ENCODE data around the gene DCST1.

Gene DCST1

GRCh38 chr1:155026588-155026987, 7.0 kb upstream of the DCST1 start:
- Histone ChIP-seq H4K20me1 (ENCODE audit: low read depth, low read length) (no peaks in the 10 kb centered on the region), H3K4me2 (ENCODE audit: low read depth, low read length, poor library complexity, severe bottlenecking) (no peak overlapping the region), H3K9ac (ENCODE audit: low read length) (no peak overlapping the region), H2AFZ (ENCODE audit: low read depth, low read length, severe bottlenecking) (no peak overlapping the region), H3K27me3 (ENCODE audit: low read length) (no peaks in the 10 kb centered on the region), H3F3A (ENCODE audit: insufficient read depth) (no peaks in the 10 kb centered on the region), H3K9me2 (replicated peaks; ENCODE audit: insufficient read depth, low read length) (no peaks in the 10 kb centered on the region), H3K27ac (ENCODE audit: low read depth, low read length) (no peak overlapping the region), H3K36me3 (ENCODE audit: low read length) (no peaks in the 10 kb centered on the region), H3K79me2 (ENCODE audit: insufficient read depth, low read length) (no peaks in the 10 kb centered on the region), H3K4me3 (ENCODE audit: insufficient read depth, low read length, poor library complexity, severe bottlenecking) (no peak overlapping the region), H3K9me3 (ENCODE audit: insufficient read depth, low read length) (no peaks in the 10 kb centered on the region)
- TF ChIP-seq EZH2phosphoT487 (conservative IDR thresholded peaks at IDR 0.05; ENCODE audit: low read length) (no peak), CTCF (IDR thresholded peaks at IDR 0.05; ENCODE audit: insufficient read depth, low read length, poor library complexity, severe bottlenecking) (no peak)

GRCh38 chr1:155029513-155030242, 3.9 kb upstream of the DCST1 start:
- H3K9me2 ChIP-seq (replicated peaks; ENCODE audit: insufficient read depth, low read length), result no peaks in the 10 kb centered on the region
- H3F3A ChIP-seq (ENCODE audit: insufficient read depth), result no peaks in the 10 kb centered on the region
- TF ChIP-seq CTCF (IDR thresholded peaks at IDR 0.05; ENCODE audit: insufficient read depth, low read length, poor library complexity, severe bottlenecking), result no peak
- no peak for TF ChIP-seq EZH2phosphoT487 (conservative IDR thresholded peaks at IDR 0.05; ENCODE audit: low read length)
- no peak overlapping the region for H3K9ac ChIP-seq (ENCODE audit: low read length)
- no peak overlapping the region for H3K4me2 ChIP-seq (ENCODE audit: low read depth, low read length, poor library complexity, severe bottlenecking)
- no peak overlapping the region for H2AFZ ChIP-seq (ENCODE audit: low read depth, low read length, severe bottlenecking)
- no peaks in the 10 kb centered on the region for H3K79me2 ChIP-seq (ENCODE audit: insufficient read depth, low read length)
- no peaks in the 10 kb centered on the region for H3K27me3 ChIP-seq (ENCODE audit: low read length)
- H4K20me1 ChIP-seq (ENCODE audit: low read depth, low read length), result no peaks in the 10 kb centered on the region
- no peaks in the 10 kb centered on the region for H3K36me3 ChIP-seq (ENCODE audit: low read length)
- no peak overlapping the region for H3K27ac ChIP-seq (ENCODE audit: low read depth, low read length)
- H3K4me3 ChIP-seq (ENCODE audit: insufficient read depth, low read length, poor library complexity, severe bottlenecking), result no peak overlapping the region
- H3K9me3 ChIP-seq (ENCODE audit: insufficient read depth, low read length), result no peaks in the 10 kb centered on the region

- no peak overlapping the region for H3K4me2 ChIP-seq (ENCODE audit: low read depth, low read length, poor library complexity, severe bottlenecking)
- no peaks in the 10 kb centered on the region for H4K20me1 ChIP-seq (ENCODE audit: low read depth, low read length)
- H2AFZ ChIP-seq (ENCODE audit: low read depth, low read length, severe bottlenecking), result no peak overlapping the region
- no peaks in the 10 kb centered on the region for H3K79me2 ChIP-seq (ENCODE audit: insufficient read depth, low read length)
- H3K27ac ChIP-seq (ENCODE audit: low read depth, low read length), result no peak overlapping the region
- H3K9me3 ChIP-seq (ENCODE audit: insufficient read depth, low read length), result no peaks in the 10 kb centered on the region
- no peaks in the 10 kb centered on the region for H3F3A ChIP-seq (ENCODE audit: insufficient read depth)
- no peak for TF ChIP-seq EZH2phosphoT487 (conservative IDR thresholded peaks at IDR 0.05; ENCODE audit: low read length)
- no peak for TF ChIP-seq CTCF (IDR thresholded peaks at IDR 0.05; ENCODE audit: insufficient read depth, low read length, poor library complexity, severe bottlenecking)
- H3K9ac ChIP-seq (ENCODE audit: low read length), result no peak overlapping the region
- H3K9me2 ChIP-seq (replicated peaks; ENCODE audit: insufficient read depth, low read length), result no peaks in the 10 kb centered on the region
- H3K27me3 ChIP-seq (ENCODE audit: low read length), result no peaks in the 10 kb centered on the region
- no peak overlapping the region for H3K4me3 ChIP-seq (ENCODE audit: insufficient read depth, low read length, poor library complexity, severe bottlenecking)
- H3K36me3 ChIP-seq (ENCODE audit: low read length), result no peaks in the 10 kb centered on the region
Measured at GRCh38 chr1:155030243-155030795, 3.3 kb upstream of the DCST1 start.
